GM06990 (cell line): ENCODE results near the gene CPA4.

Experiments used
- DNase-seq: peaks from one replicate; pipeline ENCODE4 v3.0.0-alpha.2; 2011; ENCODE audit not compliant: insufficient read length; ENCODE audit errors: extremely low read depth
- H3K27me3 ChIP-seq: replicated peaks from 2 replicates; pipeline ENCODE4 v1.6.0; 2011; ENCODE audit warnings: low read length; ENCODE audit not compliant: control insufficient read depth, insufficient read depth
- H3K36me3 ChIP-seq: 2 replicates; pipeline ENCODE4 v1.5.1; 2011; ENCODE audit warnings: low read length; ENCODE audit not compliant: control insufficient read depth, insufficient read depth
- H3K4me3 ChIP-seq: replicated peaks from 2 replicates; pipeline ENCODE4 v1.5.1; 2011; ENCODE audit warnings: low read depth, mild to moderate bottlenecking, control low read depth, low read length
- CTCF ChIP-seq: IDR thresholded peaks from 2 replicates; pipeline ENCODE4 v1.5.1; 2011; ENCODE audit warnings: low read length, control low read depth, mild to moderate bottlenecking, inconsistent platforms; ENCODE audit not compliant: insufficient read depth, poor library complexity, severe bottlenecking

The CPA4 gene

GRCh38 chr7:130364451-130364850 lies 71.5 kb downstream of the CPA4 start:
- TF ChIP-seq CTCF: no peak
- H3K4me3 ChIP-seq: no peak overlapping the region
- no peak for DNase-seq
- no peaks in the 10 kb centered on the region for H3K27me3 ChIP-seq
- no peaks in the 10 kb centered on the region for H3K36me3 ChIP-seq

DNA sequence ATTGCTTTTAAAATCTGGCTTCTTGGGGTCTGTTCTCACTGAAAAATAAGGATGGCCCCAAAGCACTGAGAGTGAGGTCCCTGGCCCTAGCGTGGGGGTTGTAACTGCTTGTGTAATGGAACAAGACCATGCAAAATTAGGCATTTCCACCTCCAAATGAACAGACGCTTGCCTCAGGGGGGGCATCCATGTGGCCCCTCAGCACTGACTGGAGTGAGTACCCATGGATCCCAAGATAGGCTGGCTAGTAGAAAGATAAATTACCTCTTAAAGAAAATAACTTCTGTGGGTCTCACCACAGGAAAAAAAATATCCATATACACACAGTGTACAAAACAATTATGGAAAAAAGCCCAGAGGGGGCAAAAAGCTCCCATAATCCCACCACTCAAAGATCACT lies 72.1 kb downstream of the CPA4 start:
- Histone ChIP-seq H3K4me3 (no peak overlapping the region), H3K27me3 (no peaks in the 10 kb centered on the region), H3K36me3 (no peaks in the 10 kb centered on the region)
- DNase-seq: no peak
- TF ChIP-seq CTCF: no peak

DNA sequence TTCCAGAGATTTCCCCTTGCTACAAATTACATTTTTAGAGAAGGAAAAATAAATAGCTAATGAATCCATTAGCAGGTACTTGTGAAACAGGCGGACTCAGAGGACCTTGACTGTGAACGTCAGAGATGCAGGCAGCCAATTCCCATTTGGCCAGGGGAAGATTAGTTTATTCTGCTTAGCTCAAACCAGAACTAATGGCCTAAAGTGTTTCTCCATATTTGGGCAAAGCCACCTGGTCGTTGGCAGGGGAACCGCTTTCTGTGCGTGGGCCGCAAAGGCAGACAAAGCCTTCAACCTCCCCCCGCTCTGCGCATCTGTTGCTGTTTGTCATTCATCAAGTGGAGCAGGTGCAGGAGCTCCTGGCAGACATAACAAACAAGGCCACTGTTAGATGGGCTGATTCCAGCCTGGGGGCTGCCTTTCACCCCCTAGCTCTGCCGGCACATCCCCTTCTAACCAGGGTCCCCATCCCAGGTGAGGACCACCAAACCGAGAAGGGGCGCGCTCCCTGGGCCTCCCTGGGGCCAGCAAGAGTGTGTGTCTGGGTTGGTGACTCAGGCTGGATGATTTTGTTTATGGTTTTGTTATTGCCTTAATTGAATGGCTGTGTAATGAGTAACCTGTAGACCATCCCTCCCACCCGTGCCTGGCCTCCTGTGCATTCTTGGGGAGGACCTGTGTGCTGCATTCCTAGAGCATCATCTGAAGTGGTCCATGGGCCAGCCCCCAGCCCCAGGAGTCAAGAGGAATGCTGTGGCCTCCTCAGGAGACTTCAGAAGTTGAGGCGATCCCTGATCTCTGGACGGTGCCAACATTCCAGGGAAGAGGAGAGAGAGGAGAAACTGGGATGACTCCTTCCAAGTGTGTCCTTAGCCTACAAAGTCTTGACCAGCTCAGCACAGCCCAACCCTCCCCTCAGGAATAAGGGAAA lies 72.8 kb downstream of the CPA4 start:
- no peaks in the 10 kb centered on the region for H3K27me3 ChIP-seq
- H3K4me3 ChIP-seq: no peak overlapping the region
- H3K36me3 ChIP-seq: no peaks in the 10 kb centered on the region
- no peak for TF ChIP-seq CTCF
- peak; percentile 32 for DNase-seq

DNA sequence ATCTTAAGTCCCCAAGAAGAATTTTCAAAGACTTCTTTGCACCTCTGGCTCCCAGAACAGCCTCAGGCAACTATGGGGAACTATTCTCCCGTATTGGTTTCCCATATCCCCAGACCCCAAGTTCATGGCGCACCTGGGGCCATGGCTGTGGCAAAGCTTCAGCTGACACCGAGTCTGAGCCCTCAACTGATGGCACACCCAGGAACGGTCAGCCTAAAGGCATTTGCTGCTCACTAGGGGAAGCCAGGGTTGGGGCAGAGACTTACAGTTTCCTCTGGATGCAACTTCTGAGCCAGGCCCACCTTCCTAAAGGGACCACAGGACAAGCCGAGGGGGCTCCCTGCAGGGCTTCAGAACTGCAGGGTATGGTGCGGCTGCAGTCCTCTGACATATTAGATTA lies 73.6 kb downstream of the CPA4 start:
- no peak for TF ChIP-seq CTCF
- no peak for DNase-seq
- no peak overlapping the region for H3K4me3 ChIP-seq
- no peaks in the 10 kb centered on the region for H3K36me3 ChIP-seq
- no peaks in the 10 kb centered on the region for H3K27me3 ChIP-seq

- no peak for TF ChIP-seq CTCF
- no peak overlapping the region for H3K4me3 ChIP-seq
- no peak for DNase-seq
- no peaks in the 10 kb centered on the region for H3K36me3 ChIP-seq
- H3K27me3 ChIP-seq: no peaks in the 10 kb centered on the region
These were observed 74.3 kb downstream of the CPA4 start for GRCh38 chr7:130367088-130367755.
